HEK293 (cell line): ENCODE measurements around the gene CACNA1C.

ENCODE experiments used
- ZBTB7A ChIP-seq: fragments of 450-650 bp; formaldehyde crosslinking; IDR thresholded peaks from 2 replicates; pipeline ENCODE4 v1.5.1; 2016; ENCODE audit warnings: low read depth, missing biosample characterization, missing genetic modification characterization
- TF ChIP-seq, protein P1 (sequence below): fragments of 450-650 bp; formaldehyde crosslinking; IDR thresholded peaks from 2 replicates; pipeline ENCODE4 v1.5.1; 2016; ENCODE audit warnings: missing biosample characterization, missing genetic modification characterization

DNA sequence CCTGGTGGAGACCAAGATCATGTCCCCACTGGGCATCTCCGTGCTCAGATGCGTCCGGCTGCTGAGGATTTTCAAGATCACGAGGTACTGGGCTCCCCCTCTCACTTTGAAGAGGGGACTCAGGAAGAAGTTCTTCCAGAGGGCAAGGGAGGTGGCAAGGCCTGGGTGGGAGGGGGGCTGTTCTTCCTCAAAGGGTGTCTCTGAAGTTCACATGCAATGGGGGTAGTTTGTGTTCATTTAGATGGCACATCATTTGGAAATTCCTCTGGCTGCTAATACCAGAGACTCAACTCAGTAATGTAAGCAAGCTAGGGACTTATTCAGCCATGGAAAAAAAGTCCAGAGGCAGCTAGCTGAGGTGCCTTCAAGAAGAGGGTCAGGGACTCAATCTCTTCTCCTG is 514.9 kb downstream of the CACNA1C start:
- TF ChIP-seq ZBTB7A (tag by site-specific recombination) = no peak
- TF ChIP-seq, protein P1, sequence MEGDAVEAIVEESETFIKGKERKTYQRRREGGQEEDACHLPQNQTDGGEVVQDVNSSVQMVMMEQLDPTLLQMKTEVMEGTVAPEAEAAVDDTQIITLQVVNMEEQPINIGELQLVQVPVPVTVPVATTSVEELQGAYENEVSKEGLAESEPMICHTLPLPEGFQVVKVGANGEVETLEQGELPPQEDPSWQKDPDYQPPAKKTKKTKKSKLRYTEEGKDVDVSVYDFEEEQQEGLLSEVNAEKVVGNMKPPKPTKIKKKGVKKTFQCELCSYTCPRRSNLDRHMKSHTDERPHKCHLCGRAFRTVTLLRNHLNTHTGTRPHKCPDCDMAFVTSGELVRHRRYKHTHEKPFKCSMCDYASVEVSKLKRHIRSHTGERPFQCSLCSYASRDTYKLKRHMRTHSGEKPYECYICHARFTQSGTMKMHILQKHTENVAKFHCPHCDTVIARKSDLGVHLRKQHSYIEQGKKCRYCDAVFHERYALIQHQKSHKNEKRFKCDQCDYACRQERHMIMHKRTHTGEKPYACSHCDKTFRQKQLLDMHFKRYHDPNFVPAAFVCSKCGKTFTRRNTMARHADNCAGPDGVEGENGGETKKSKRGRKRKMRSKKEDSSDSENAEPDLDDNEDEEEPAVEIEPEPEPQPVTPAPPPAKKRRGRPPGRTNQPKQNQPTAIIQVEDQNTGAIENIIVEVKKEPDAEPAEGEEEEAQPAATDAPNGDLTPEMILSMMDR = no peak
